Measurements from ENCODE around the gene ZNF784. TPM values are rescaled to one million over a fixed set of nuclear protein-coding genes. Genes with fewer than 3 reads are reported as not detected.
A peak's percentile ranks its signal among the peaks of the same experiment; 100 is the strongest.

ZNF784 gene
- total and polyA plus RNA-seq, 9 of the 15 experiments (the other 6 are each of a cell fraction or from before 2014, with no cell fraction given) = 0.14 to 6.1 (median 2.1) TPM

DNA sequence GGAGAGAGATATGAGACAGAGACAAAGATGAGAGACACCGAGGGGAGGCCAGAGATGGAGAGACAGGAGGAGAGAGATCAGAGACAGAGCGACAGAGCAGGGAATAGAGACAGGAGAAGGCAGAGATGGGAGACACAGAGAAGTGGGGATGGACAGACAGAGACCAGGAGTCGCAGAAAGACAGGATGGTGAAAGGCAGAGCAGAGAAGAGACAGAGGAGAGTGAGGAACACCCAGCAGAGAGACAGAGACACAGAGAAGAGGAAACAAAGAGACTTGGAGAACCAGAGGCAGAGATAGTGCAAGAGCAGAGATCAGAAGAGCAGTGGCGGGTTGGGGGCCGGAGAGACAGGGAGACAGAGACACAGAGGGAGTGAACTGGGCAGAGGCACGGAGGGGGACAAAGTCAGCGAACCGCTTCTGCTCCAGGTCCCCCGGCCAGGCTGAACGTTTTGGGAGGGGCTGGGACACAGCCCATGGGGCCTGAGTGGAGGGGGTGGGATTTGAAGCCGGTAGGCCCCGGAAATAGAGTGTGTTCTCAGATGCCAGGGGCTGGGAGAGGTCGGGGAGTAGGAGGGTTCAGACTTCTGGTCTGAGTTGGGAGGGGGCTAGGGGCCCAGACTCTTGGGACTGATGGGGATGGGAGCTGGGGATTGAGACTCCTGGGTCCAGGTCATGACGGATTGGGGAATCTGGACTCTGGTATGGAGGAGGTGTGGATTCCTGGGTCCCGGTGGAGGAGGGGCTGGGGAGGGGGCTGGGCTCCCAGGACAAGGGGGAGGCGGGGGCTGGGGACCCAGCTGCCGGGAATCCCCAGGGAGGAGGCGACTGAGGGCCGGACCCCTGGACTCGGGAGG, 44.4 kb downstream of the ZNF784 start:
- WGBS (ENCODE audit: insufficient coverage, low coverage, missing lambda C conversion rate) = 15% methylated on average over 13 of the region's 20 CpGs
- H3K4me1 ChIP-seq (replicated peaks in 1 of 2; ENCODE audit: control insufficient read depth in 2 of 2, insufficient read depth in 2 of 2, low read length in 2 of 2) = peaks cover 9 to 25% of the 10 kb centered on the region in 2 experiments; a peak in 3 of 5 replicates
- ChIA-PET CTCF (ENCODE audit: low intra/inter-chr PET ratio) (no interaction called here), POLR2A (interaction anchor here (0.6 kb wide), 1 partner anchor 28 kb away, joined by 3 read pairs; no protein-coding TSS in a partner anchor)
- H3K79me2 ChIP-seq (ENCODE audit: control insufficient read depth, insufficient read depth, low read length) = peaks cover 12% of the 10 kb centered on the region
- peak overlapping the region; percentile 76 for H3K27ac ChIP-seq (ENCODE audit: extremely low read depth, low read depth, low read length)
- peak overlapping the region; percentile 87 for H2AFZ ChIP-seq (ENCODE audit: low read depth, low read length)
- intact Hi-C loops (cut with micrococcal nuclease) = no loop called here
- H3K4me3 ChIP-seq = peak overlapping the region; percentile 85
- peak overlapping the region; percentile 77 to 95 for H3K9ac ChIP-seq (ENCODE audit: insufficient read depth in 1 of 2, low read depth in 2 of 2, low read length in 2 of 2)
- ATAC-seq = peak; percentile 60
- FAIRE-seq = peak; percentile 61
- DNase-seq (ENCODE audit: extremely low read depth in 1 of 4, low spot score in 3 of 4) = peak; percentile 43 to 53 (median 50)
- peaks cover 12% of the 10 kb centered on the region; the same call in 2 of the 3 replicates for H3K36me3 ChIP-seq (ENCODE audit: control insufficient read depth, insufficient read depth, low read length)
- in situ Hi-C loops (cut with MboI) = no loop called here
- peak overlapping the region; percentile 83 for H3K4me2 ChIP-seq (ENCODE audit: insufficient read depth, low read length)
- no peaks in the 10 kb centered on the region for H4K20me1 ChIP-seq (replicated peaks; ENCODE audit: control insufficient read depth, insufficient read depth, low read length)
- H3K9me3 ChIP-seq (replicated peaks; ENCODE audit: control insufficient read depth, insufficient read depth, low read depth, low read length) = no peaks in the 10 kb centered on the region
- H3K9me1 ChIP-seq (ENCODE audit: control insufficient read depth, insufficient read depth, low read length) = no peaks in the 10 kb centered on the region
- peaks cover 7 to 9% of the 10 kb centered on the region in 2 experiments; a peak in 4 of 5 replicates for H3K27me3 ChIP-seq (ENCODE audit: control insufficient read depth in 2 of 2, insufficient read depth in 2 of 2, low read length in 2 of 2)
- no TSS peak for BruUV-seq (replicated peaks)
- TF ChIP-seq, protein P1, sequence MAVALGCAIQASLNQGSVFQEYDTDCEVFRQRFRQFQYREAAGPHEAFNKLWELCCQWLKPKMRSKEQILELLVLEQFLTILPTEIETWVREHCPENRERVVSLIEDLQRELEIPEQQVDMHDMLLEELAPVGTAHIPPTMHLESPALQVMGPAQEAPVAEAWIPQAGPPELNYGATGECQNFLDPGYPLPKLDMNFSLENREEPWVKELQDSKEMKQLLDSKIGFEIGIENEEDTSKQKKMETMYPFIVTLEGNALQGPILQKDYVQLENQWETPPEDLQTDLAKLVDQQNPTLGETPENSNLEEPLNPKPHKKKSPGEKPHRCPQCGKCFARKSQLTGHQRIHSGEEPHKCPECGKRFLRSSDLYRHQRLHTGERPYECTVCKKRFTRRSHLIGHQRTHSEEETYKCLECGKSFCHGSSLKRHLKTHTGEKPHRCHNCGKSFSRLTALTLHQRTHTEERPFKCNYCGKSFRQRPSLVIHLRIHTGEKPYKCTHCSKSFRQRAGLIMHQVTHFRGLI (CRISPR knock-in tag; IDR thresholded peaks at IDR 0.05) = no peak
- TF ChIP-seq STAG1 (CRISPR knock-in tag; IDR thresholded peaks at IDR 0.05; ENCODE audit: borderline replicate concordance) (no peak), PHF8 (IDR thresholded peaks at IDR 0.05; ENCODE audit: borderline replicate concordance, low read length) (no peak), HDAC2 (IDR thresholded peaks at IDR 0.05) (no peak), HIVEP1 (CRISPR knock-in tag; IDR thresholded peaks at IDR 0.05) (no peak), MECOM (CRISPR knock-in tag; IDR thresholded peaks at IDR 0.05) (no peak), ZNF445 (CRISPR knock-in tag; IDR thresholded peaks at IDR 0.05; ENCODE audit: low read depth) (no peak), ZNF133 (CRISPR knock-in tag; IDR thresholded peaks at IDR 0.05) (no peak), EGR1 (conservative IDR thresholded peaks at IDR 0.05) (no peak), ARHGAP35 (IDR thresholded peaks at IDR 0.05; ENCODE audit: partially characterized antibody) (peak; percentile 69)
- TF ChIP-seq, protein P2, sequence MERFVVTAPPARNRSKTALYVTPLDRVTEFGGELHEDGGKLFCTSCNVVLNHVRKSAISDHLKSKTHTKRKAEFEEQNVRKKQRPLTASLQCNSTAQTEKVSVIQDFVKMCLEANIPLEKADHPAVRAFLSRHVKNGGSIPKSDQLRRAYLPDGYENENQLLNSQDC (CRISPR knock-in tag; IDR thresholded peaks at IDR 0.05) = no peak
- TF ChIP-seq, protein P3, sequence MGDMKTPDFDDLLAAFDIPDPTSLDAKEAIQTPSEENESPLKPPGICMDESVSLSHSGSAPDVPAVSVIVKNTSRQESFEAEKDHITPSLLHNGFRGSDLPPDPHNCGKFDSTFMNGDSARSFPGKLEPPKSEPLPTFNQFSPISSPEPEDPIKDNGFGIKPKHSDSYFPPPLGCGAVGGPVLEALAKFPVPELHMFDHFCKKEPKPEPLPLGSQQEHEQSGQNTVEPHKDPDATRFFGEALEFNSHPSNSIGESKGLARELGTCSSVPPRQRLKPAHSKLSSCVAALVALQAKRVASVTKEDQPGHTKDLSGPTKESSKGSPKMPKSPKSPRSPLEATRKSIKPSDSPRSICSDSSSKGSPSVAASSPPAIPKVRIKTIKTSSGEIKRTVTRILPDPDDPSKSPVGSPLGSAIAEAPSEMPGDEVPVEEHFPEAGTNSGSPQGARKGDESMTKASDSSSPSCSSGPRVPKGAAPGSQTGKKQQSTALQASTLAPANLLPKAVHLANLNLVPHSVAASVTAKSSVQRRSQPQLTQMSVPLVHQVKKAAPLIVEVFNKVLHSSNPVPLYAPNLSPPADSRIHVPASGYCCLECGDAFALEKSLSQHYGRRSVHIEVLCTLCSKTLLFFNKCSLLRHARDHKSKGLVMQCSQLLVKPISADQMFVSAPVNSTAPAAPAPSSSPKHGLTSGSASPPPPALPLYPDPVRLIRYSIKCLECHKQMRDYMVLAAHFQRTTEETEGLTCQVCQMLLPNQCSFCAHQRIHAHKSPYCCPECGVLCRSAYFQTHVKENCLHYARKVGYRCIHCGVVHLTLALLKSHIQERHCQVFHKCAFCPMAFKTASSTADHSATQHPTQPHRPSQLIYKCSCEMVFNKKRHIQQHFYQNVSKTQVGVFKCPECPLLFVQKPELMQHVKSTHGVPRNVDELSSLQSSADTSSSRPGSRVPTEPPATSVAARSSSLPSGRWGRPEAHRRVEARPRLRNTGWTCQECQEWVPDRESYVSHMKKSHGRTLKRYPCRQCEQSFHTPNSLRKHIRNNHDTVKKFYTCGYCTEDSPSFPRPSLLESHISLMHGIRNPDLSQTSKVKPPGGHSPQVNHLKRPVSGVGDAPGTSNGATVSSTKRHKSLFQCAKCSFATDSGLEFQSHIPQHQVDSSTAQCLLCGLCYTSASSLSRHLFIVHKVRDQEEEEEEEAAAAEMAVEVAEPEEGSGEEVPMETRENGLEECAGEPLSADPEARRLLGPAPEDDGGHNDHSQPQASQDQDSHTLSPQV (IDR thresholded peaks at IDR 0.05) = no peak
- TF ChIP-seq, protein P4, sequence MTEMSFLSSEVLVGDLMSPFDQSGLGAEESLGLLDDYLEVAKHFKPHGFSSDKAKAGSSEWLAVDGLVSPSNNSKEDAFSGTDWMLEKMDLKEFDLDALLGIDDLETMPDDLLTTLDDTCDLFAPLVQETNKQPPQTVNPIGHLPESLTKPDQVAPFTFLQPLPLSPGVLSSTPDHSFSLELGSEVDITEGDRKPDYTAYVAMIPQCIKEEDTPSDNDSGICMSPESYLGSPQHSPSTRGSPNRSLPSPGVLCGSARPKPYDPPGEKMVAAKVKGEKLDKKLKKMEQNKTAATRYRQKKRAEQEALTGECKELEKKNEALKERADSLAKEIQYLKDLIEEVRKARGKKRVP (CRISPR knock-in tag; IDR thresholded peaks at IDR 0.05) = no peak

Data from K562 (cell line).